T-helper 22 cell (primary cell): ENCODE data around the gene LGI4.

ENCODE experiments used
- DNase-seq: peaks from one replicate; pipeline ENCODE4 v3.0.0-alpha.2; 2020; ENCODE audit warnings: low read depth

Gene LGI4

DNA sequence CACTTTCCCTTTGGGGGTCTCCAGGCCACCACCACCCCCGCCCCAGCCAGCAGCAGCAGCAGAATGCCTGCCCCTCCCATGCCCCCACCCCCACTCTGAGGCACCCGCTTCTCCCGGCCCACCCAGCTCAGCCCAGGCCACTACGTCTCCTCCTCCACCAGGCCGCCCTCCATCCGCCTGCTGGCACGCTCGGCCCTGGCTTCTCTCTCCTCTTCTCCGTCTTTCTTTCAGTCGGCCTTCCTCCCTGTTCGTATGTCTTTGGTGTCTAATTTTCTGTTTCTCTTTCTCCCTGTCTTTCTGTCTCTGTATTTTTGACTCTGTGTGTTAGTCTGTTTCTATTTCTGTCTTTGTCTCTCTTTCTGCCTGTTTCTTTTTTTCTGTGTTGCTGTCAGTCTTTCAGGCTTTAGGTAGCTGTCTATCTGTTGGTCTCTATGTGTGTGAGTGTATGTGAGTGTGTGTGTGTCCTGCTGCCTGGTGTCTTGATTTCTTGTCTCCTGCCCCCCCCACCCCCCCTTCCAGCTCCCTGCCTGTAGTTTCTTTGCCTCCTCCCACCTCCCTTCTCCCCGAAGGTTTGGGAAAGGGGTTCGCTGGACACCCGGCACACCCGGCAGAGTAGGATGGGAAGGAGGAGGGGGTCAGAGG is at the start of gene LGI4:
Gene LGI4, minus strand, starts transcription at position 459 of the 642 bp plus-strand sequence. Its CDS starts 379 bp downstream, at position 80.
- no peak for DNase-seq

DNA sequence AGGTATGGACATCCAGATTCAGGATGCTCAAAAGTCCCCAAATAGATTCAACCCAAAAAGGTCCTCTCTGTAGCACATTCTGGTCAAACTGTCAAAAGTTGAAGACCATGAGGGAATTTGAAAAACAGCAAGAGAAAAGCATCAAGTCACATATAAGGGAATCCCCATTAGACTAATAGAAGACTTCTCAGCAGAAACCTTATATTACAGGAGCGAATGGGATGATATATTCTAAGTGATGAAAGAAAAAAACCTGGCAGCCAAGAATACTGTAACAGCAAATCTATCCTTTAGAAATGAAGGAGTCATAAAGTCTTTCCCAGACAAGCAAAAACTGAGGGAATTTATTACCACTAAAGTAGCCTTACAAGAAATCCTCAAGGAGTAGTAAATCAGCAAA is 49.4 kb upstream of the LGI4 start:
- DNase-seq, result no peak

DNA sequence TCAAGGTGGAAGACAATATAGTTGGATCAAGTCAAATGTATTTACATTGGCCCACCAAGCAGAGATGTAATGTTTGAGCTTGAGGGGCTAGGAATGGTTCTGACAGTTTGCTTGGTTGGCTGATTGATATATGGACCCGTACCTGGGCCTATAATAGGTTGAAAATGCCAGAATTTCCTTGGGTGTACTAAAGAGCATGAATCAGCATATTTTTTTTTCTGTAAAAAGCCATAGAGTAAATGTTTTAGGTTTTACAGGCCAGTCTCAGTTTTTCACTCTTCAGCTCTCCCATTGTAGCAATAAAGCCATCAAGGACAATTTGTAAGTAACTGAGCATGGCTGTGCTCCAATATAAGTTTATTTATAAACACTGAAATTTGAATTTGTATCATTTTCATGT is 46.5 kb upstream of the LGI4 start:
- no peak for DNase-seq

DNA sequence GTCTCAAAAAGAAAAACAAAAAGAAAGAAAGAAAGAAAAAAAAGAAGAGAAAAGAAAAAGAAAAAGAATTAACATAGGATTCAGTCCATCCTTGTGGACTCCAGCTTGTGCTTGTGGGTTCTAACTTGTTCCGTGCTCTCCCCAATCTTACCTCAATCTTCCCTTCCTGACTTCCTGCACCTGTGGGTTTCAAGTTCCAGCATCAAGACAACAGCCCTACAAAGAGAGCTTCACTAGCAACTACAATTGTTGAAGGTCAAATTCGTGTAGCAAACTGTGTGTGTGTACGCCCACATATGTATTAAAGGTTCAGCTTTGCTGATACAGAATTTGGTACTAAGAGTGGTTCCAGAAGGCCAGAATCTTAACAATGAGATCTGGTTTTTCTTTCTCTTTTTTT is 45.0 kb upstream of the LGI4 start:
- DNase-seq, result no peak

DNA sequence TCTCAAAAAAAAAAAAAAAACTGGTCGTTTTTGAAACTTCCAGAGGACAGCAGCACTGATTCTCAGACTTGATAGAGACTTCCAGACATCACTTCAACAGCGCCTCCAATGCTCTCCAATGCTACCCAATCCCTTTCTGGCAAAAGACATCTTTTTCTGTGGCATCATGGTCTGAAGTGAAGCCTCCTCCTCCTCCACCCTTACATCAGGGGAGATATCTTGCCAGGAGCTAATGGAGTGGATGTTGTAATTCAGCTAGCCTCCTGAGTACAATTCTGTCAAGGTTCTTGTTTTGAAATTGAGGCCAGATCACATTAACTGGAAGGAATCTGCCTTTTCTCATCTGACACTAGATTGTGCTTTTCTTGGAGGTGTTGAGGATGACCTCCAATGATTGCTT is 43.8 kb upstream of the LGI4 start:
- no peak for DNase-seq

DNA sequence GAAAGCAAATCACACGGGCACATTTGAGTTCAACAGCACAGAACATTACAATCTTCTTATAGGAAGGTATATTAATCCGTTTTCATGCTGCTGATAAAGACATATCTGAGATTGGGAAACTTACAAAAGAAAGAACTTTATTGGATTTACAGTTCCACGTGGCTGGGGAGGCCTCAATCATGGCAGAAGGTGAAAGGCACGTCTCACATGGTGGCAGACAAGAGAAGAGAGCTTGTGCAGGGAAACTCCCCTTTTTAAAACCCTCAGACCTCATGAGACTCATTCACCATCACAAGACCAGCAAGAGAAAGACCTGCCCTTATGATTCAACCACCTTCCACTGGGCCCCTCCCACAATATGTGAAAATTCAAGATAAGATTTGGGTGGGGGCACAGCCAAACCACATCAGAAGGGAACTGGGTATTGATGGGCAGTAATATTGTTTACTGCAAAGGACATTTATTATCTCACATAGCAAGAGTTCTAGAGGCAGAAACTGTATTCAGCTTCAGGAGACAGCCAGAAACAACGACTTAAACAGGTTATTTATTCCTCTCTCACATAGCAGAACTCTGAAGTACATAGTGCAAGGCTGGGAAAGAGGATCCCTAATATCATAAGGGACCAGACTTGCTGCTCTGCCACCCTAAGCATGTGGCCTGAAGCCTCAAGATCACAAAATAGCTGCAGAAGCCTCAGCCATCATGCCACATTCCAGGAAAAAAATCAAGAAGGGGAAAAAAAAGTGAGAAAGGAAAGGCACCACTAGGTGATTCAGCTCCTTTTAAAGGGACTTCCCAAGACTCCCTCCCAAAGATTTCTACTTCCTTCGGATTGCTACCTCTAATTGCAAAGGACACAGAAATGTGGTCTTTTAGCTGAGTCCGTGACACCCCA is 42.8 kb upstream of the LGI4 start:
- no peak for DNase-seq

DNA sequence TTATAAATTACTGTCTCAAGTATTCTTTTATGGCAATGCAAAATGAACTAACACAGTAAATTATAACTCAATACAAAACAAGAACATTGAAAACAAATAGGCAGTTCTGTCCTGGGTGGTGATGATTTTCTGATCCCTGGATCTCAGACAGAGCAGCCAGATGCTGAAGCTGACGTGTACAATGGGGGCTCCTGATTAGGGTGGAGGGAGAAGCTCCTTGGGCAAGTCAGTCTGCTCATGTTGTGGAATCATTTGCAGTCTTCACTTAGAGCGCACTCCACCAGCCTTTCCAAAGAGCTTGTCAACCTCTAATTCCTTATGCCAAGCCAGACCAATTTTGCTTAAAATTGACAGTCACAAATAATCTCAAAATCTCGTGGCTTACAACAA is 41.3 kb upstream of the LGI4 start:
- no peak for DNase-seq

DNA sequence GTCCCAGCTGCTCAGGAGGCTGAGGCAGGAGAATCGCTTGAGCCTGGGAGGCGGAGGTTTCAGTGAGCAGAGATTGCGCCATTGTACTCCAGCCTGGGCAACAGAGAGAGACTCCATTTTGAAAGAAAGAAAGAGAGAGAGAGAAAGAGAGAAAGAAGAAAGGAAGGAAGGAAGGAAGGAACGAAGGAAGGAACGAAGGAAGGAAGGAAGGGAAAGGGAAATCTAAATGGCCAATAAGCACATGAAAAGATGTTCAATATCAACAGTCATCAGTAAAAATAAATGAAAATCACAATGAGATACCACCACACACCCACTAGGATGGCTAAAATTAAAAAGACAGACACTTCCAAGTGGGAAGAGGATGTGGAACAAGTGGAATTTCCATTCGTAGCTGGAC is 39.4 kb upstream of the LGI4 start:
- no peak for DNase-seq

DNA sequence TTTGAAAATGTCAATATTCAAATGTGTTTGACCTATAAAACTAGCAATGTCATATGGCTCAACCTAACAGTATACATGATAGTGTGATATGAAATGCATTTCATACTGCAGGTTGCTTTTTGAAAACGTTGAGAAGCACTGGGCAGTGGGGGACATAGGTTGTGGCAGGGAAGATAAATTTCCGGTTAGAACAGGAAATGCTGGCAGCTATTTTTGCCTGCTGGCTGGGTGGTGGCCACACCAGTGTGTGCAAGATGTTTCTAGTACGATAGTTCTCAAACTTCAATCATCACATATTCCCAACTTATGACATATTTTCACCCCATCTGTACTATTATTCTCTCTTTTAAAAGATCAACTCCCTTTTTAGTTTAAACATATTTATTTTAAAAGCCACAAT is 36.9 kb upstream of the LGI4 start:
- no peak for DNase-seq

DNA sequence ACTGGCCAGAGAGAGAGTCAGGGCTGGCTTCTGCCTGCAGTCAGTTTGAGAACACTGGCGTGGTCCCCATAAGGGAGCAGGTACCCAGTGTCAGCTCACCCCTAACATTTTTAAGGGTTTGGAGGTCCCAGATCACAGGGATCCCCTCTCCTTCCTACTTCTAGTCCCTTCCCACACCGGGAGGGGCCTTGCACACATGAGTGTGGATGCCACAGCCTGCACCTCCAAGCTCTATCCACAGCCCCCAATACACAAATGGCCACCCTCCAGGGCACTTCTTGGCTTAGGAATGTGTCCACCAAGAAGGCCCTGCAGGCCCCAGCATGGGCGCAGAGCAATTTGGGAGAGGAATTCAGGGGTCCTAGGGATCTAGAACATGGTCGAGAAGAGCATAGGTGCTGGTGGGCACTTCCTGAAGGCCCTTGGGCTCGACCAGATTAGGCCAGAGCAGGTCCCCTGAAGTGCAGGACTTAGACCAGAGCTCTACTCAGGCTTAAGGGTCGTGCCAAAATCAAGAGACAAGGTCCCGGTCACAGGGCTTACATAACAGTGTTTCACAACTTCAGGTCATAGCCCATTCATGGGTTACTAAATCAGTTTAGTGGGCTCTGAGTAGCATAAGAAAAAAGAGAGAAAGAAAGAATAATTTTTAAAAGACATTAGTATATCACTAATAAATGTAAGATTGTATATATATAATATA is 35.7 kb upstream of the LGI4 start:
- DNase-seq, result no peak

DNA sequence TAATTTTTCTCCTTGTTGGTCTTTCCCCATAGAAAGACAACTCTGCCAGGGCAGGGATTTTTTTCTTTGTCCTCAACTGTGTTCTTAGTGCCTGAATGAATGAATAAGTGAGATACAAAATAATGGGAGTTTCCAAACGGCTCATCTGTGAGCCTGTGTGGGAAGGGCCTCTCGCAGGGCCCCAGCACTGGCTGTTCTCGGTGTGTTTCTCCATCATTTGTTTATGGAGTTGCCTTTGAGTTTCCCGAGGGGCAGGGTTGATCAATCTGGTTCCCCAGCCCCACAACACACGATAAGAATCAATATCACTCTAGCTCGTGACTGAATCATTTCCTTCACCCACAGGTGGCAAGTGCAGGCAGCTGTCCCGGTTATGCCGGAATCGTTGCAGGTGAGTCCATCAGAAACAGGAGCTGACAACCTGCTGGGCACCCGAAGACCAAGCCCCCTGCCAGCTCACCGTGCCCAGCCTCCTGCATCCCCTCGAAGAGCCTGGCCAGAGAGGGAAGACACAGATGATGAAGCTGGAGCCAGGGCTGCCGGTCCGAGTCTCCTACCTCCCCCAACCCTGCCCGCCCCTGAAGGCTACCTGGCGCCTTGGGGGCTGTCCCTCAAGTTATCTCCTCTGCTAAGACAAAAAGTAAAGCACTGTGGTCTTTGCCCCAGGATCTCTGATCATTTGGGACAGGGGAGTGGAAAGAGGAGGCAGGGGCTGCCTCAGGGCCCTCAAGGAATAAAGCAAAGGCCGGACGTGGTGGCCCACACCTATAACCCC is 34.5 kb upstream of the LGI4 start:
- DNase-seq, result no peak

DNA sequence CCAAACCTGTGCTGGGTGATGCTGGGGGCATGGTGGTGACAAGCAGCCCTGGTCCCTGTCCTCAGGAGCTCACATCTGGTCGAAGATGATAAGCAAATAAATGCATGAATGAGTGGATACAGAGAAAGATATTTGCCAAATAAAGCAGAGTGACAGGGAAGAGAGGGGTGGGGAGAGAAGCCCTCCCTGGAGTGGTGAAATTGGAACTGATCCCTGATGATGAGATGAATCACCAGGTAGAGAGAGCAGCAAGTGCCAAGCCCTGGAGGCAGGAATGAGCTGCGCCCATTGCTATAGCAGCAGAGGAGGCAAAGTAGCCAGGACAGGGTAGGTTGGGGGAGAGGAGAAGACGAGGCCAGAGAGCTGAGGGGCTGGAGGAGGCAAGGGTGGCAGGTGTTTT is 33.3 kb upstream of the LGI4 start:
- no peak for DNase-seq

DNA sequence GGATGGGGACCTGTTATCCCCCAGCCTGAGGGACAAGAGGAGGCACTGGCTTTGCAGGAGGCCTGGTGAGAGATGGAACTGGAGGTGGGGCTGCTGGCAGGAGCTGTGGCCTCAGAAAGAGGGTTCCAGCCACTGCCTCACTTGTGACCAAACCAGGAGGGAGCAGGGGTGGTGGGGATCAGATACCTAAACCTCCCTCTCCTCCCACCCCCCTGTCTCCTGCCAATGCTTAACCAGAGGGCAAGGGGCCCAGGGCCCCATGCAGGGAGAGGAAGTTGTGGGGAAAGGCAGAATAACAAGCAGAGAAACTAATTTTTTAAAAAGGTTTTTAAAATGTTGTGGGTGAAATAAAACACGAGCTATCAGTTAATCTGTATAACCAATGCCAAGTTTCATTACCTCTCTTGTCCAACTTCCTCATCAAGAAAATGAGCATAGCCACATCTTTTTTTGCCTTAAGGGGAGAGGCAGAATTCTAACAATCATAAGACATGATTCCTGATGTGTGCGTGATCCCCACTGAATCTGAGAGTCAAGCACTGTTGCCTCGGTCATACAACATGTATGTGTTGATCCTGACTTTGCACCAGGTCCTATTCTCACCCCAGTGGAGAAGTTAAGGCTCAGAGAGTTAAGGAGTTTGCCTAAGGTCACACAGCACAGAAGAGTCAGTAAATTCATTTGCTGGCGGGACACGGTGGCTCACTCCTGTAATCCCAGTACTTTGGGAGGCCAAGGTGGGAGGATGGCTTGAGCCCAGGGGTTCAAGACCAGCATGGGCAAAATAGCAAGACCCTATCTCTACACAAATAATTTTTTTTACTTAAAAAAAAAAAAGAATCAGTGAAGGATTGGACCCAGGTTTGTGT is 32.6 kb upstream of the LGI4 start:
- DNase-seq, result no peak

DNA sequence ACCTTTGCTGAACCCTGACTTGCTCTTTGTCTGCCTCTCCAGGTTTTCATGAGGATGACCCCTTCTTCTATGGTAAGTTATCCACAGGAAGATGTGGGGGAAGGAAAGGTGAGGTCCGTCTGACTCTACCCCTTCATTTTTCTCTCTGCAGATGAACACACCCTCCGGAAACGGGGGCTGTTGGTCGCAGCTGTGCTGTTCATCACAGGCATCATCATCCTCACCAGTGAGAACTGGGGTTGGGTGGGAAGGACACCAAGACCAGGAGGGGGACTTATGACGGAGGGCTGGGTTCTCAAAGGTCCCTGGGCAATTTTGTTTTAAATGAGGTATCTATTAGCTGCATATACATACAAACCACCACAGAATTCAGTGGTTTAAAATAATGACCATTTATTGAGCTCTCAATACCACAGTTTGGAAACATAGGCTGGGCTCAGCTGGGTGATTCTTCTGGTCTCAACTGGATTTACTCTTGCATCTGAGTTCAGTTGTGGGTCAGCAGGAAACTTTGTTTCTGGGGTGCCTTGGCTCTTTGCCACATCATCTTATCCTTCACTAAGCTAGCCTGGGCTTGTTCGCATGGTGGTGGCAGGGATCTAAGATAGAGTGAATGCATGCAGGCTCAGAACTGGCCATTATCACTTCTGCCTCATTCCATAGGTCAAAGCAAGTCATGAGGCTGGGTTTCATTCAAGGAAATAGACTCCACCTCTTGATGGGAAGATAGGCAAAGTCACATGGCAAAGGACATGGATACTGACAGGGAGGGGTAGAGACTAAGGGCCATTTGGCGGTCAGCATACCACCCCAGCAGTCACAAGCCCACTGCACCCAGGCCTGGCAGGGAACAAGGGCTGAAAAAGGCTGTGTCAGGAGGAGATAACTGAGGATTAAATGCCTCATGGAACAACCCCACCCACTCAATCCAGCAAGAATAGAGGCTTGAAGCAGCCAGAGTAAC is 31.5 kb upstream of the LGI4 start:
- DNase-seq, result no peak

DNA sequence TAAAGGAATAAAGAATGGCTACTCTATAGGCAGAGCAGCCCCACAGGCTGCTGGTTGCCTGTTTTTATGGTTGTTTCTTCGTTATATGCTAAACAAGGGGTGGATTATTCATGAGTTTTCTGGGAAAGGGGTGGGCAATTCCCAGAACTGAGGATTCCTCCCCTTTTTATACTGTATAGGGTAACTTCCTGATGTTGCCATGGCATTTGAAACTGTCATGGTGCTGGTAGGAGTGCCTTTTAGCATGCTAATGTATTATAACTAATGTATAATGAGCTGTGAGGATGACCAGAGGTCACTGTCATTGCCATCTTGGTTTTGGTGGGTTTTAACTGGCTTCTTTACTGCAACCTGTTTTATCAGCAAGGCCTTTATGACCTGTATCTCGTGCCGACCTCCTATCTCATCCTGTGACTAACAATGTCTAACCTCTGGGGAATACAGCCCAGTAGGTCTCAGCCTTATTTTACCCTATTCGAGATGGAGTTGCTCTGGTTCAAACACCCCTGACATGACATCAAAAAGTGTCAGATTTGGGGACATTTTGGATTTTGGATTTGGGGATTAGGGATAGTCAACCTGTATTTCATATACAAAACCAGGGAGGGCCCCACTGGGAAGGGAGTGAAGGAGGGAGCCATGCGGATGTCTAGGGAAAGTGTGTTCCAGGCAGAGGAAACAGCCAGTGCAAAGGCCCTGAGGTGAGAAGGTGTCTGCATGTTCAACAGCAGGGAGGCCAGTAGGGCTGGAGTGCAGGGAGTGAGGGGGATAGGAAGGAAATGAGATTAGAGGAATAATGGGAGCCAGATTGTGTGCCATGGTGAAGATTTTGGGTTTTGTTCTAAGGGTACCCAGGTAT is 30.6 kb upstream of the LGI4 start:
- DNase-seq, result no peak

DNA sequence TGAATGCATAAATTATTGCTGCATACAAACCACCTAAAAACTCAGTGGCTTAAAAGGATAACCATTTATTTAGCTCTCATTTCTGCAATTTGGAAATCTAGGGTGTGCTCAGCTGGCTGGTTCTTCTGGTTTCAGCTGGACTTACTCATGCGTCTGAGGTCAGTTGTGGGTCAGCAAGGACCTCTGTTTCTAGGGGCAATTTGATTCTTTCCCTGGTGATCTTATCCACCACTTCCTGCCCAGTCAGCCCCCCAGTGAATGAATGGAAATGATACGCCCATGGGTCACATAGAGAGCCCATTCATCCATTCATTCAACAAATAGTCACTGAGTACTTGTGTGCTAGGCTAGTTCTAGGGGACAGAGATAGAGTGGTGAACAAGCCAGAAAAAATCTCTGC is 29.6 kb upstream of the LGI4 start:
- DNase-seq, result no peak

DNA sequence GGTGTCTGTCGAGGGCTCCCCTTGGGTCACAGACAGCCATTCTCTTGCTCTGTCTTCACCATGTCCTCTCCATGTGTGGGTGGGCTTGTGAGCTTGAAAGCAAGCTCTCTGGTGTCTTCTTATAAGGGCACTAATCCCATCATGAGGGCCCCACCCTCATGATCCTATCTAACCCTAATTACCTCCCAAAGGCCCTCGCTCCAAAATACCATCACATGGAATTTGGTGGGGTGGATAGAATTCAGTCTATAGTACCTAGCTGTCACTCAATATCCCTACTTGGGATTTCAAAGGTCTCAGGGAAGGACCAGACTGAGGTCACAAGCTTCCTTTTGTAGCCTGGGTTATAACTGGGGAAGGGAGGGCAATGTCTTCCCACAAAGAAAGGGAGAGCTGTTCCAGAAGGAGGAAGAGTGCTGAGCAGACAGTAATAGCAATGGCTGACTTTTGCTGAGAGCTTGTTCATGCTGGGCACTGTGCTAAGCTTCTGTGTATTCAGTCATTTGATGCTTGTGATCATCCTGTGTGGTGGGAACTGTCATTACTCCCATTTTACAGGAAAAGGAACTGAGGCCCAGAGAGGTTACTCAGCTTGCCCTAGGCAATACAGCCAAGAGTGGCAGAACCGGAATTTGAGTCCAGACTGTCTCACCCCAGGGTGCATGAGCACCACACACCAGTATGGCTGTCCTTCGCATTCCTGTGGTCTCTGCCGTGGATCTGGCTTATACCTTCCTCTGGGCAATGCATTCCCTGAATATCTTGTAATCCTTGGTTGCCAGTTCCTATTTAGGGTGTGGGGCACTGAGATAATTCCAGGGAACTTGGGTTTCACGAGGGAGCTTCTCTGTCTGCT is 27.8 kb upstream of the LGI4 start:
- DNase-seq, result no peak

DNA sequence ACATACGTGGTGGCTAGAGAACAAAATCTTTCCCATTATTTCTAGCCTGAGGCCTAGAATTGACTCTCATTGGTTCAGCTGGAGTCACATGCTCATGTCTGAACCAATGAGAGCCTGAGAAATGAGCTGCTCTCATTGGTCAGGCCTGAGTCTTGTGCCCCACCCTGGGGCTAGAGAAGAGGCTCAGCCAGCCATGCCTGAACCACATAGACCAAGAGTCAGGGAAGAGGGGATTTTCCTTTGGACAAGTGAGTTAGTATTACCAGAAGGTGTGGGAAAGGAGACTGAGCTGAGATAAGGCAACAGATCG is 26.5 kb upstream of the LGI4 start:
- no peak for DNase-seq
